Measurements from ENCODE around the gene MAN1A1.

The MAN1A1 gene

DNA sequence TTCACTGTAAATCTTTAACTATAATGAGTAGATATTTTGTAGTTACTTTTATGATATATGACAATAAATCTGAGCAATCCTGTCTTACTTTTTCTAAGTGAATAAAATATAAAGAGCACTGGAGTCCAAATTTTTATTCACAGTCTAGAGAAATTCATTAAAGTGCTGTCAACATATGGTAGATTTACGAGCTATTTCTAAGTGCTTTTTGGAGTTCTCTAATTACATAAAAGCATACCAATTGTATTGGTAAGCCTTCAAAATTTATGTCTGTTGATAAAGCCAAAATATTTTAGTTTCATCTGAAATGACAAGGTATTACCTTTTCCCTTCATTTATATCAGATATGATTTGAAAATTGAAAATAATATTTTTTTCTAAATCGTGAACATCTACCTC is 75.4 kb downstream of the MAN1A1 start:
- H3K4me3 ChIP-seq (ENCODE audit: low read depth, low read length), result no peak overlapping the region
- peaks cover 2% of the 10 kb centered on the region for H3K9me3 ChIP-seq (ENCODE audit: control insufficient read depth, insufficient read depth, low read length)
- no peaks in the 10 kb centered on the region for H3K36me3 ChIP-seq (ENCODE audit: control insufficient read depth, insufficient read depth, low read length)
- no peaks in the 10 kb centered on the region for H3K27me3 ChIP-seq (ENCODE audit: control insufficient read depth, insufficient read depth, low read length)
- no peak overlapping the region for H3K9ac ChIP-seq (ENCODE audit: low read depth, low read length)
- H3K4me1 ChIP-seq (ENCODE audit: control insufficient read depth, insufficient read depth, low read length), result no peaks in the 10 kb centered on the region

DNA sequence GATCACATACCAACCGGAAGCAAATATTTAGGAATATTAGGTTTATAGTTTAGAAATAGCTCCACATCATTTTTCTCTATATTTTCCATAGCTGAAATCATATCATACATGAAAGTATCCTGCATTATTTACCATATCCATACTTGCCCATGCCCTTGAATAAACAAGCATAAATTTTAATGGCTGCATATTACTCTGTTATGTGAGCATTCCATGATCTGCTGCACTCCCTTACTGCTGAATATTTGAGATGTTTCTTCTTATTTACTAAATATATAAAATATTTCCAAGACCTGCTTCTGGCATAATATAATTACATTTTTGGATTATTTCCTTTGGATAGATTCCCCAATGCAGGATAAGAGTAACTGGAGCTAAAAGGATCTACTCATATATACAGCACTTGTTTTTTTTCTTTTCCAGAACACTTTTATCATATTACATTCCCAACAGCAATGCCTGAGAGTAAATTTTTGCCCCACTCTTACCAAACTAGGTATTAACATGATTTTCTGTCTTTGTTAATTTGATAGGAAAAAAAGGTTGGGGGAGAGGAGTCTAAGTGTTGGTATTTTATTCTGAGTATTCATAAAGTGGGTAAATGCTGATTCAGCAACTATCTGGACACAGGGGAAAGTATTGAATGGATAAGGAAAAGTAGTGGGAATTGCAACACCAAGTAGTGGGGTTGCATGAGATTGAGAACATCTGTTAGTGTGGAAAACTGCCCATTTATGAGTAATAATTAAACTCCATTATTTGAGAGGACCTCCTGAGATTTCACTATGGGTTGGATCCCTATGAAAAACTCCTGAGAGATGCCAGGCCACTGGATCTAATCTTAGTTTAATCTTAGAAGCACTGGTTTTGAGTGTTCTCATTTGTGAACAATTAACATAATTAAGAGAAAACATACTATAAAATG is 76.0 kb downstream of the MAN1A1 start:
- no peaks in the 10 kb centered on the region for H3K4me1 ChIP-seq (ENCODE audit: control insufficient read depth, insufficient read depth, low read length)
- H3K4me3 ChIP-seq (ENCODE audit: low read depth, low read length), result no peak overlapping the region
- H3K9me3 ChIP-seq (ENCODE audit: control insufficient read depth, insufficient read depth, low read length), result peaks cover 2% of the 10 kb centered on the region
- no peaks in the 10 kb centered on the region for H3K36me3 ChIP-seq (ENCODE audit: control insufficient read depth, insufficient read depth, low read length)
- no peaks in the 10 kb centered on the region for H3K27me3 ChIP-seq (ENCODE audit: control insufficient read depth, insufficient read depth, low read length)
- no peak overlapping the region for H3K9ac ChIP-seq (ENCODE audit: low read depth, low read length)

DNA sequence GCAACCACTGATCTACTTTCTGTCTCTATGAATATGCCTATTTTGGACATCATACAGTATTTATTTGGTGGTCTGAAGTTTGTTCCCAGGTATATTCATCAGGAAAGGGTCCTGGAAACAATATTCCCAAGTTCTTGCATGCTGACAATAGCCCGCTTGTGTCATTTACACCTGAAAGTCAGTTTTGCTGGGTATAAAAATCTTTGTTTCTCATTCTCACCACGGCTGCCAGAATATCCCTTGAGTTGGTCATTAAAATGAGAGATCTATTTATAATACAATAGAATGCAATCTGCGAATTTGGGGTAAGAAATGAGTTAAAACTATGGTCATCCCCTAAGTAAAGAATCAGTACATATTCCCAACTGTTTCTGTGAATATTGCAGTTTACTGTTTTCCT is 79.0 kb downstream of the MAN1A1 start:
- Histone ChIP-seq H3K9me3 (ENCODE audit: control insufficient read depth, insufficient read depth, low read length) (peaks cover 2% of the 10 kb centered on the region), H3K4me3 (ENCODE audit: low read depth, low read length) (no peak overlapping the region), H3K36me3 (ENCODE audit: control insufficient read depth, insufficient read depth, low read length) (no peaks in the 10 kb centered on the region), H3K4me1 (ENCODE audit: control insufficient read depth, insufficient read depth, low read length) (no peaks in the 10 kb centered on the region), H3K9ac (ENCODE audit: low read depth, low read length) (no peak overlapping the region), H3K27me3 (ENCODE audit: control insufficient read depth, insufficient read depth, low read length) (no peaks in the 10 kb centered on the region)

DNA sequence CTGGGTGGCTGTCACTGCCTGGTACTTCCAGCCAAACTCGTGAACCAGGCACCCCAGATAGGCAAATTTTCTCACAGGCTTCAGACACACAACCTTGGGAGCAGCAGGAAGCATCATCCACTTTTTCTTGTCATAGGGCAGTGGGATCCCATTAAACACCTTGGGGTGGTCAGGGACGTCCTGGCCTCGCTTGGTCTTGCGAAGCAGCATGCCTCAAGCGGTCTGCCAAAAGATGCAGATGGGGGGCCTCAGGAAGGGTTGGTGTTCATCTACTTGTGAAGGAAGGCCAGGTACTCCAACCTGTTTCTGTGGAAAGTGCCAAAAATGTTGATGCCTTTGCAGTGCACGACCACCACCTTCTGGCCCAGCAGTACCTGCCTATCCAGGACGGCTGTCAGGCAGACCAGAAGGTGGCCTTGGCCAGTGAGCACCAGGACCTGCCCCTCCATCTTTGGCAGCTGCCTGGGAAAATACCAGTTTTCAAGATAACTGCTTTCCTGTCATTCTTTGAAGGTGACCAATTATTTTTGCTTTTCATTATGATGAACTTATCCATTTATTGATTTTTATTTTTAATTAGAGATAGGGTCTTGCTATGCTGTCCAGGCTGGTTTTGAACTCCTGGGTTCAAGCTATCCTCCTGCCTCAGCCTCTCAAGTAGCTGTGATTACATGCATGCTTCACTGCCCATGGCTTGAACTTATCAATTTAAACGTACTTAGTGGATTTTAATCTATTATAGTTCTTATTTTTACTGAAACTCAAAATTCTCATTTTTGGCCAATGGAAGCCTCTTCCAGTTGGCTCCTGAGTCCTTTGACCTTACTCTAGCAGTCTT is 80.1 kb downstream of the MAN1A1 start:
- Histone ChIP-seq H3K36me3 (ENCODE audit: control insufficient read depth, insufficient read depth, low read length) (no peaks in the 10 kb centered on the region), H3K9me3 (ENCODE audit: control insufficient read depth, insufficient read depth, low read length) (peaks cover 2% of the 10 kb centered on the region), H3K27me3 (ENCODE audit: control insufficient read depth, insufficient read depth, low read length) (no peaks in the 10 kb centered on the region), H3K4me3 (ENCODE audit: low read depth, low read length) (no peak overlapping the region), H3K9ac (ENCODE audit: low read depth, low read length) (no peak overlapping the region), H3K4me1 (ENCODE audit: control insufficient read depth, insufficient read depth, low read length) (no peaks in the 10 kb centered on the region)

DNA sequence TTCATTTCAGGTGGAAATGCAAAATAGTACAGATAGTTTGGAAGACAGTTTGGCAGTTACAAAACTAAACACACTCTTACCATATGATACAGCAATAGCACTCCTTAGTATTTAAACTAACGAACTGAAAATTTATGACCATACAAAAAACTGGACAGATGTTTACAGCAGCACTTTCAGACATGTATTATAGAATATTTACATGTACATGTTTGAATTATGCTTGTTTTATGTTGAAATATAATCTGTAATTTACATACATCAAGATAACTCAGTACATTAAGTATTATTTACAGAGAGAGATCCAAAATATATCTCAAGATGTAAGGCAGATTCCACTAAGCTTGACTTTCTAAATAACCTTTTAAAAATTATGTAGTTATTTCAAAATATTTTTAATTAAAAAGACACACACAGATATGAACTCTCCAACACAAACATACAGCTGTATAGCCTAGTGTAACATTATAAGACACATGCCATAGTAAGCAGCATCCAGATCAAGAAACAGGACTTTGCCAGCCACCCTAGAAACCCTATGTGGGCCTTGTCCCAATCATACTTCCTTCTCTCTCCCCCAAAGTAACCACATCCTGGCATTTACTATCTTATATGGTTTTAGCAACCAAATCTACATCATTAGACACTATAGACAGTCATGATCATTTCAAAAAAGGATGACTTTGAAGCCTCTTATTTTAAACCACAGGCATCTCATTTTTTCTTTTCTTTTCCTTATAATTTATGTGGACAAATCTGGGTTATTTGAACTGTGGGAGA is 82.2 kb downstream of the MAN1A1 start:
- no peaks in the 10 kb centered on the region for H3K27me3 ChIP-seq (ENCODE audit: control insufficient read depth, insufficient read depth, low read length)
- H3K4me3 ChIP-seq (ENCODE audit: low read depth, low read length), result no peak overlapping the region
- peaks cover 2% of the 10 kb centered on the region for H3K9me3 ChIP-seq (ENCODE audit: control insufficient read depth, insufficient read depth, low read length)
- H3K9ac ChIP-seq (ENCODE audit: low read depth, low read length), result no peak overlapping the region
- H3K36me3 ChIP-seq (ENCODE audit: control insufficient read depth, insufficient read depth, low read length), result no peaks in the 10 kb centered on the region
- H3K4me1 ChIP-seq (ENCODE audit: control insufficient read depth, insufficient read depth, low read length), result no peaks in the 10 kb centered on the region

DNA sequence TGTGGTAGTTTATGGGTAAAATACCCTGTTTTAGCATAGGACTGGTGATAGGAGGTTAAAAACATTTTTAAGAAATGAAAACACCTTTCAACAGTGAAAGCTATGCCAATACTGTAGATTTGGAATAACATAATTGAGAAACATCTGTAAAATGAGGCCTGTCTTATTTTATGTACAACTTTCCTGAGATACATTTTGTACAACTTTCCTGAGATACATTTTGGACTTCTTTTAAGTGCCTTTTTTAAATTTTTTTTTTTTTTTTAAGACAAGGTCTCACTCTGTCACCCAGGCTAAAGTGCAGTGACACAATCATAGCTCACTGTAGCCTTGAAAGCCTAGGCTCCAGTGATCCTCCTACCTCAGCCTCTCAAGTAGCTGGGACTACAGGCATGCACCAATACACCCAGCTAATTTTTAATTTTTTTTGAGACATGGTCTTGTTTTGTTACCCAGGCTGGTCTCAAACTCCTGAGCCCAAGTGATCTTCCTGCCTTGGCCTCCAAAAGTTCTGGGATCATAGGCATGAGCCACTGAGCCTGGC is 84.6 kb downstream of the MAN1A1 start:
- no peak overlapping the region for H3K4me3 ChIP-seq (ENCODE audit: low read depth, low read length)
- H3K9ac ChIP-seq (ENCODE audit: low read depth, low read length), result no peak overlapping the region
- no peaks in the 10 kb centered on the region for H3K27me3 ChIP-seq (ENCODE audit: control insufficient read depth, insufficient read depth, low read length)
- H3K36me3 ChIP-seq (ENCODE audit: control insufficient read depth, insufficient read depth, low read length), result no peaks in the 10 kb centered on the region
- no peaks in the 10 kb centered on the region for H3K4me1 ChIP-seq (ENCODE audit: control insufficient read depth, insufficient read depth, low read length)
- no peaks in the 10 kb centered on the region for H3K9me3 ChIP-seq (ENCODE audit: control insufficient read depth, insufficient read depth, low read length)

DNA sequence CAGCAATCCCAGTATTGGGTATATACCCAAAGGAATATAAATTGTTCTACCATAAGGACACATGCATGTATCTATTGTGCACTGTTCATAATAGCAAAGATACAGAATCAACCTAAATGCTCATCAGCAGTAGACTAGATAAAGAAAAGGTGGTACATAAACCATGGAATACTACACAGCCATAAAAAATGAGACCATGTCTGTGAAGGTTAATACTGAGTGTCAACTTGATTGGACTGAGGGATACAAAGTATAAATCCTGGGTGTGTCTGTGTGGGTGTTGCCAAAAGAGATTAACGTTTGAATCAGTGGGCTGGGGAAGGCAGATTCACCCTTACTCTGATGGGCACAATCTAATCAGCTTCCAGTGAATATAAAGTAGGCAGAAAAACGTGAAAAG is 86.9 kb downstream of the MAN1A1 start:
- no peak overlapping the region for H3K4me3 ChIP-seq (ENCODE audit: low read depth, low read length)
- H3K27me3 ChIP-seq (ENCODE audit: control insufficient read depth, insufficient read depth, low read length), result no peaks in the 10 kb centered on the region
- H3K9me3 ChIP-seq (ENCODE audit: control insufficient read depth, insufficient read depth, low read length), result no peaks in the 10 kb centered on the region
- H3K9ac ChIP-seq (ENCODE audit: low read depth, low read length), result no peak overlapping the region
- no peaks in the 10 kb centered on the region for H3K36me3 ChIP-seq (ENCODE audit: control insufficient read depth, insufficient read depth, low read length)
- no peaks in the 10 kb centered on the region for H3K4me1 ChIP-seq (ENCODE audit: control insufficient read depth, insufficient read depth, low read length)

DNA sequence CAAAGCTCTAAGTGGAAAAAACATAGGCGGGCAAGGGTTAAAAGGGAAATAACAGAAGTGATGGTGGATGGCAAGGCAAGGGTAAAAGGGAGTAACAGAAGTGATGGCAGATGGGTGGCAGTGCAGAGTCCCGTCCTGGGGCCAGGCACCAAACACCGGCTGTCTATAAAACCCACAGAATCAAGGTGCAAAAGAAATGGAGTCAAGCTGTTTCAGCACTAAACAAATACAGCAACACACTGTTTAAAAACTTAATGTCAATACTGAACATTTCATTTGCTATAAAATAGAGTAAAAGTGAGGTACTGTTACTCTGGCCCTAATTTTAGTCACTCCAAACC is 87.6 kb downstream of the MAN1A1 start:
- Histone ChIP-seq H3K9ac (ENCODE audit: low read depth, low read length) (no peak overlapping the region), H3K27me3 (ENCODE audit: control insufficient read depth, insufficient read depth, low read length) (no peaks in the 10 kb centered on the region), H3K9me3 (ENCODE audit: control insufficient read depth, insufficient read depth, low read length) (no peaks in the 10 kb centered on the region), H3K4me3 (ENCODE audit: low read depth, low read length) (no peak overlapping the region), H3K4me1 (ENCODE audit: control insufficient read depth, insufficient read depth, low read length) (no peaks in the 10 kb centered on the region), H3K36me3 (ENCODE audit: control insufficient read depth, insufficient read depth, low read length) (no peaks in the 10 kb centered on the region)

DNA sequence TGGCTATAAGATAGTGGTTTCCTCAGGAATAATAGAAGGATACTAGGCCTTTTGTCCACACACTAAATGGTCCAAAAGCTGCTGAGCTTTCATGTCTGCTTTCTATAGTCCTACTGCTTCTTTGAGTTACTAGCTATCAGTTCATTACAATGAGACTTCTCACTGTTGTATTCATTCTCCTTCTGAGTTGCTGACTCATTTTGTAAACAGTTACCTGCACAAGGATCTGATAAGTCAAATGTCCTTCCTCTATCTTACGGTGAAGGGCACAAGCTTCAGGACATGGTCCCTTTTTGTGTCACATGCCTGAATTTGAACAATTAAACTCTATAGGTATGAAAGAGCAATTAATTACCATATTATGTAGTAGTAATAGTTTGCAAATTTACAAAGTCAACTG is 90.5 kb downstream of the MAN1A1 start:
- Histone ChIP-seq H3K27me3 (ENCODE audit: control insufficient read depth, insufficient read depth, low read length) (no peaks in the 10 kb centered on the region), H3K4me3 (ENCODE audit: low read depth, low read length) (no peak overlapping the region), H3K4me1 (ENCODE audit: control insufficient read depth, insufficient read depth, low read length) (no peaks in the 10 kb centered on the region), H3K9ac (ENCODE audit: low read depth, low read length) (no peak overlapping the region), H3K9me3 (ENCODE audit: control insufficient read depth, insufficient read depth, low read length) (no peaks in the 10 kb centered on the region), H3K36me3 (ENCODE audit: control insufficient read depth, insufficient read depth, low read length) (no peaks in the 10 kb centered on the region)

DNA sequence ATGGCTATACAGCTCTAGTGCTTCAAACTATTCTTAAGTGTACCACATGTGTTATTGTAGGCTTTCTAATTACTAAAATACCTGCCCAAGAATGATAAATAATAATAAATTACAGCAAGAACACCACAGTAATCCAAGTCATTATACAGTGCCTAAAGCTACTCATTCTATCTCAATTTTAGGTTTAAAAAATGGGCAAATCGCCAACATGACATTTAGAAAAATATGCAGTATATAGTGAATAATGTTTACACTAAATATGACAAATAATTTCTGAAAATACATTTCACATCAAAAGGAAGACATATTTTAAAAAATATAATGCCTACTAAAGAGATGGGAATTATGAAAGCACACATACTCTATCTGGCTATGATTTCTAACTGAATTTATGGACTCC is 91.8 kb downstream of the MAN1A1 start:
- Histone ChIP-seq H3K4me1 (ENCODE audit: control insufficient read depth, insufficient read depth, low read length) (no peaks in the 10 kb centered on the region), H3K9ac (ENCODE audit: low read depth, low read length) (no peak overlapping the region), H3K27me3 (ENCODE audit: control insufficient read depth, insufficient read depth, low read length) (no peaks in the 10 kb centered on the region), H3K4me3 (ENCODE audit: low read depth, low read length) (no peak overlapping the region), H3K36me3 (ENCODE audit: control insufficient read depth, insufficient read depth, low read length) (no peaks in the 10 kb centered on the region), H3K9me3 (ENCODE audit: control insufficient read depth, insufficient read depth, low read length) (no peaks in the 10 kb centered on the region)

DNA sequence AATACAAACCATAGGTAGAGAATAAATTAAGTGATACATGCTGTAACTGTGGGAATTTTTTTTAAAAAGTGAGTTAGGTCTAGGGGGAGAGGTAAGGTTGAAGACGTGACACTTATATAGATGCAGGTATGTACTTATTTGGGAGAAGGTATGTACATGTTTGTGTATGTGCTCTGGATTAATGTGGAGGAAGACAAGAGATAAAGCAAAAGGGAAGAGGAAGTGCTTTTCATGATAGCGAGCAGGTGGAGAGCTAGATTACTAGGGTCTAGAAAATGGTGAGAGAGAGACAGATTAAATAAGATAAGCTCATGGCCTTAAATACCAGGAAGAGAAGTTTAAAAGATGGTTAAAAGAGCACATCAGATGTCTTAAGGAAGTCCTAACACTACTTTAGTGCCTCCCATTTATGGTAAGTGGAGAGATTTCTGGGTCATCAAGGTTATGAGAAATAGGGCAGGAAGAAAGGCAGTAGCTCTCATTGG is 92.5 kb downstream of the MAN1A1 start:
- no peak overlapping the region for H3K9ac ChIP-seq (ENCODE audit: low read depth, low read length)
- no peak overlapping the region for H3K4me3 ChIP-seq (ENCODE audit: low read depth, low read length)
- no peaks in the 10 kb centered on the region for H3K27me3 ChIP-seq (ENCODE audit: control insufficient read depth, insufficient read depth, low read length)

More for the DNA sequence above, 92.5 kb downstream of the MAN1A1 start:
- Histone ChIP-seq H3K36me3 (ENCODE audit: control insufficient read depth, insufficient read depth, low read length) (no peaks in the 10 kb centered on the region), H3K9me3 (ENCODE audit: control insufficient read depth, insufficient read depth, low read length) (no peaks in the 10 kb centered on the region), H3K4me1 (ENCODE audit: control insufficient read depth, insufficient read depth, low read length) (no peaks in the 10 kb centered on the region)
